WTC11 (cell line): ENCODE measurements around the gene TOR1A. TPM values are rescaled to one million over a fixed set of nuclear protein-coding genes. Genes with fewer than 3 reads are reported as not detected.

Experiments
- ATAC-seq: fragments of 200-7000 bp; cut with Tn5 transposase; 2 replicates; pipeline ENCODE4 v1.10.0; 2021; ENCODE audit warnings: mild to moderate bottlenecking, moderate library complexity
- CTCF ChIA-PET: fragments of 300-600 bp; sonication (Branson Sonifier 250); formaldehyde crosslinking; loops from one replicate; lab custom pipeline; 2021; ENCODE audit warnings: antibody characterized with exemption; lab: Charles Lee
- POLR2A ChIA-PET: fragments of 350-600 bp; sonication (Branson Sonifier 250); formaldehyde crosslinking; loops from one replicate; lab custom pipeline; 2021; ENCODE audit warnings: antibody characterized with exemption; lab: Charles Lee
- DNase-seq: peaks from one replicate; pipeline ENCODE4 v3.0.0; 2021; ENCODE audit warnings: low spot score
- H3K27ac Mint-ChIP-seq: 2 replicates; pipeline ENCODE4 v1.8.0; 2021; ENCODE audit warnings: mixed read lengths
- H3K27me3 Mint-ChIP-seq: 2 replicates; pipeline ENCODE4 v1.8.0; 2021; ENCODE audit warnings: low read depth, mild to moderate bottlenecking, moderate library complexity, mixed read lengths
- H3K36me3 Mint-ChIP-seq: 2 replicates; pipeline ENCODE4 v1.8.0; 2021; ENCODE audit warnings: mixed read lengths
- H3K4me1 Mint-ChIP-seq: 2 replicates; pipeline ENCODE4 v1.8.0; 2022; ENCODE audit warnings: mixed read lengths
- H3K4me3 Mint-ChIP-seq: 2 replicates; pipeline ENCODE4 v1.8.0; 2021; ENCODE audit warnings: mild to moderate bottlenecking, moderate library complexity, mixed read lengths
- H3K9me3 Mint-ChIP-seq: 2 replicates; pipeline ENCODE4 v1.8.0; 2021; ENCODE audit warnings: mixed read lengths
- CREB1 ChIP-seq: sonication (generic); formaldehyde crosslinking; IDR thresholded peaks from 2 replicates; pipeline ENCODE4 v1.8.0; 2023; ENCODE audit warnings: mild to moderate bottlenecking, missing genetic modification reagents
- CREM ChIP-seq: sonication (generic); formaldehyde crosslinking; IDR thresholded peaks from 2 replicates; pipeline ENCODE4 v1.8.1; 2022; ENCODE audit warnings: mild to moderate bottlenecking, missing genetic modification reagents, moderate library complexity
- ETV6 ChIP-seq: sonication (generic); formaldehyde crosslinking; IDR thresholded peaks from 2 replicates; pipeline ENCODE4 v1.8.1; 2022; ENCODE audit warnings: mild to moderate bottlenecking, missing genetic modification reagents
- FOXK1 ChIP-seq: sonication (generic); formaldehyde crosslinking; IDR thresholded peaks from 2 replicates; pipeline ENCODE4 v1.8.0; 2022; ENCODE audit warnings: mild to moderate bottlenecking, moderate library complexity, missing genetic modification reagents
- FOXP1 ChIP-seq: sonication (generic); formaldehyde crosslinking; IDR thresholded peaks from 2 replicates; pipeline ENCODE4 v1.8.0; 2022; ENCODE audit warnings: missing genetic modification reagents, mild to moderate bottlenecking, moderate library complexity, borderline replicate concordance
- GABPB1 ChIP-seq: sonication (generic); formaldehyde crosslinking; IDR thresholded peaks from 2 replicates; pipeline ENCODE4 v1.8.1; 2023; ENCODE audit warnings: mild to moderate bottlenecking, missing genetic modification reagents
- GTF2I ChIP-seq: fragments of 250-450 bp; sonication (Bioruptor Pico); conservative IDR thresholded peaks from 2 replicates; pipeline ENCODE4 v1.4.0; 2021; ENCODE audit warnings: mild to moderate bottlenecking
- MYBL2 ChIP-seq: sonication (generic); formaldehyde crosslinking; IDR thresholded peaks from 2 replicates; pipeline ENCODE4 v1.8.1; 2023; ENCODE audit warnings: mild to moderate bottlenecking, moderate library complexity, missing genetic modification reagents
- SMAD3 ChIP-seq: sonication (generic); formaldehyde crosslinking; IDR thresholded peaks from 2 replicates; pipeline ENCODE4 v1.8.0; 2022; ENCODE audit warnings: missing genetic modification reagents, mild to moderate bottlenecking, borderline replicate concordance
- SP1 ChIP-seq: sonication (generic); formaldehyde crosslinking; conservative IDR thresholded peaks from 2 replicates; pipeline ENCODE4 v1.8.1; 2022; ENCODE audit warnings: missing genetic modification reagents
- TEAD1 ChIP-seq: sonication (generic); formaldehyde crosslinking; IDR thresholded peaks from 2 replicates; pipeline ENCODE4 v1.8.0; 2022; ENCODE audit warnings: mild to moderate bottlenecking, missing genetic modification reagents
- TEAD4 ChIP-seq: sonication (generic); formaldehyde crosslinking; IDR thresholded peaks from 2 replicates; pipeline ENCODE4 v1.8.0; 2022; ENCODE audit warnings: mild to moderate bottlenecking, missing genetic modification reagents
- ZNF232 ChIP-seq: sonication (generic); formaldehyde crosslinking; IDR thresholded peaks from 2 replicates; pipeline ENCODE4 v1.8.0; 2022; ENCODE audit warnings: mild to moderate bottlenecking, missing genetic modification reagents
- total RNA-seq: library from RNA; stranded (reverse); gene quantifications from 3 replicates; pipeline ENCODE4 v1.2.3, GENCODE V29; 2021
- TF ChIP-seq, protein P1 (sequence below): sonication (generic); formaldehyde crosslinking; IDR thresholded peaks from 2 replicates; pipeline ENCODE4 v1.8.0; 2022; ENCODE audit warnings: mild to moderate bottlenecking, missing genetic modification reagents
- TF ChIP-seq, protein P2 (sequence below): sonication (generic); formaldehyde crosslinking; IDR thresholded peaks from 2 replicates; pipeline ENCODE4 v1.8.1; 2022; ENCODE audit warnings: low read depth, mild to moderate bottlenecking, moderate library complexity, missing genetic modification reagents, borderline replicate concordance
- TF ChIP-seq, protein P3 (sequence below): sonication (generic); formaldehyde crosslinking; IDR thresholded peaks from 2 replicates; pipeline ENCODE4 v1.8.0; 2022; ENCODE audit warnings: mild to moderate bottlenecking, missing genetic modification reagents
- TF ChIP-seq, protein P4 (sequence below): fragments of 250-450 bp; sonication (Bioruptor Pico); IDR thresholded peaks from 2 replicates; pipeline ENCODE4 v1.9.0; 2021; ENCODE audit warnings: mild to moderate bottlenecking
- TF ChIP-seq, protein P5 (sequence below): sonication (generic); formaldehyde crosslinking; IDR thresholded peaks from 2 replicates; pipeline ENCODE4 v1.8.1; 2023; ENCODE audit warnings: mild to moderate bottlenecking, moderate library complexity, missing genetic modification reagents
- TF ChIP-seq, protein P6 (sequence below): sonication (generic); formaldehyde crosslinking; IDR thresholded peaks from 2 replicates; pipeline ENCODE4 v1.8.0; 2022; ENCODE audit warnings: mild to moderate bottlenecking, missing genetic modification reagents
- TF ChIP-seq, protein P7 (sequence below): sonication (generic); formaldehyde crosslinking; IDR thresholded peaks from 2 replicates; pipeline ENCODE4 v1.8.1; 2022; ENCODE audit warnings: mild to moderate bottlenecking, moderate library complexity, missing genetic modification reagents
- TF ChIP-seq, protein P8 (sequence below): sonication (generic); formaldehyde crosslinking; IDR thresholded peaks from 2 replicates; pipeline ENCODE4 v1.8.0; 2023; ENCODE audit warnings: missing genetic modification reagents, mild to moderate bottlenecking, borderline replicate concordance

Gene TOR1A
- total RNA-seq, 1 experiment from 2014 or later = 32.7 TPM

DNA sequence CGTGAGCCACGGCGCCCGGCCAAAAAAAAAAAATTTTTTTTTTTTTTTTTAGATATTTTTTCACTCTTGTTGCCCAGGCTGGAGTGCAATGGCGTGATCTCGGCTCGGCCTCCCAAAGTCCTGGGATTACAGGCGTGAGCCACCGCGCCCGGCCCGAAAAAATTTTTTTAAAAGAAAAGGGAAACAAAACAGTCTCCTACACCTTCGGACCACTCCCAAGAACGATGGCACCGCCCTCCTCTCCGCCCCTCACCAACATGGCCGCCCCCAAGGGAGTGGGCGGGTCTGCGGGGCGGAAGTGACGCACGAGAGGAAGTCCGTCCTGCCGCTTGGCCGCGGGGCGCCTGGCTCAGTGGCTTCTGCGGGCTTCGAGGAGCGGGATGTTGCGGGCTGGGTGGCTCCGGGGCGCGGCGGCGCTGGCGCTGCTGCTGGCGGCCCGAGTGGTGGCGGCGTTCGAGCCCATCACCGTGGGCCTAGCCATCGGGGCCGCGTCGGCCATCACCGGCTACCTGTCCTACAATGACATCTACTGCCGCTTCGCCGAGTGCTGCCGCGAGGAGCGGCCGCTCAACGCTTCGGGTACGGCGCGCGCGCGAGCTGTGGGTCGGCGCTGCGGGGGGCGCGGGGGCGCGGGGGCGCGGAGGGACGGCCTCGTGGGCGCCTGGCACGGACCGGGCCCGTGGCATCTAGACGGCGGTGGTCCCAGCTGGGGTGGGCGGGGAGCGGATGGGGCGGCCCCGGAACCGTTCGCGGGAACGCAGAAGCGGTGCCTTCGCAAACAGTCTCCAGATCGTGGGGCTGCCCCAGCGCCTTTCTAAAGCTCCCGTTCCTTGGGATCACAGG is 20.9 kb downstream of the TOR1A start, which contains the start of gene TOR1B:
Gene TOR1B (plus strand): TSS at position 352 of the 843 bp plus-strand sequence. CDS start 29 bp downstream, at position 381.
- peak within 1 kb of the TSS; percentile 71 for H3K4me3 Mint-ChIP-seq
- H3K9me3 Mint-ChIP-seq = no peaks in the 10 kb centered on the region
- H3K27me3 Mint-ChIP-seq = no peaks in the 10 kb centered on the region
- TF ChIP-seq FOXK1 (CRISPR knock-in tag) (peak; percentile 76), SP1 (CRISPR knock-in tag) (peak; percentile 89), GTF2I (CRISPR knock-in tag) (no peak), TEAD1 (CRISPR knock-in tag) (peak; percentile 78), ZNF232 (CRISPR knock-in tag) (no peak), MYBL2 (CRISPR knock-in tag) (0 out of 2 replicates have a peak, but pooled peaks have one; percentile 41), FOXP1 (peak; percentile 80; the same call in 1 of the 2 replicates), SMAD3 (peak; percentile 74; the same call in 1 of the 2 replicates), TEAD4 (CRISPR knock-in tag) (no peak), CREB1 (CRISPR knock-in tag) (0 out of 2 replicates have a peak, but pooled peaks have one; percentile 30), ETV6 (CRISPR knock-in tag) (peak; percentile 63; the same call in 1 of the 2 replicates), GABPB1 (peak; percentile 86), CREM (CRISPR knock-in tag) (peak; percentile 92)
- TF ChIP-seq, protein P1, sequence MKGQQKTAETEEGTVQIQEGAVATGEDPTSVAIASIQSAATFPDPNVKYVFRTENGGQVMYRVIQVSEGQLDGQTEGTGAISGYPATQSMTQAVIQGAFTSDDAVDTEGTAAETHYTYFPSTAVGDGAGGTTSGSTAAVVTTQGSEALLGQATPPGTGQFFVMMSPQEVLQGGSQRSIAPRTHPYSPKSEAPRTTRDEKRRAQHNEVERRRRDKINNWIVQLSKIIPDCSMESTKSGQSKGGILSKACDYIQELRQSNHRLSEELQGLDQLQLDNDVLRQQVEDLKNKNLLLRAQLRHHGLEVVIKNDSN = 0 out of 2 replicates have a peak, but pooled peaks have one; percentile 30
- TF ChIP-seq, protein P2, sequence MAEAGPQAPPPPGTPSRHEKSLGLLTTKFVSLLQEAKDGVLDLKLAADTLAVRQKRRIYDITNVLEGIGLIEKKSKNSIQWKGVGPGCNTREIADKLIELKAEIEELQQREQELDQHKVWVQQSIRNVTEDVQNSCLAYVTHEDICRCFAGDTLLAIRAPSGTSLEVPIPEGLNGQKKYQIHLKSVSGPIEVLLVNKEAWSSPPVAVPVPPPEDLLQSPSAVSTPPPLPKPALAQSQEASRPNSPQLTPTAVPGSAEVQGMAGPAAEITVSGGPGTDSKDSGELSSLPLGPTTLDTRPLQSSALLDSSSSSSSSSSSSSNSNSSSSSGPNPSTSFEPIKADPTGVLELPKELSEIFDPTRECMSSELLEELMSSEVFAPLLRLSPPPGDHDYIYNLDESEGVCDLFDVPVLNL (CRISPR knock-in tag) = no peak
- TF ChIP-seq, protein P3, sequence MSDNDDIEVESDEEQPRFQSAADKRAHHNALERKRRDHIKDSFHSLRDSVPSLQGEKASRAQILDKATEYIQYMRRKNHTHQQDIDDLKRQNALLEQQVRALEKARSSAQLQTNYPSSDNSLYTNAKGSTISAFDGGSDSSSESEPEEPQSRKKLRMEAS (CRISPR knock-in tag) = no peak; the same call in 1 of the 2 replicates
- TF ChIP-seq, protein P4, sequence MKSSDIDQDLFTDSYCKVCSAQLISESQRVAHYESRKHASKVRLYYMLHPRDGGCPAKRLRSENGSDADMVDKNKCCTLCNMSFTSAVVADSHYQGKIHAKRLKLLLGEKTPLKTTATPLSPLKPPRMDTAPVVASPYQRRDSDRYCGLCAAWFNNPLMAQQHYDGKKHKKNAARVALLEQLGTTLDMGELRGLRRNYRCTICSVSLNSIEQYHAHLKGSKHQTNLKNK (CRISPR knock-in tag) = no peak
- TF ChIP-seq, protein P5, sequence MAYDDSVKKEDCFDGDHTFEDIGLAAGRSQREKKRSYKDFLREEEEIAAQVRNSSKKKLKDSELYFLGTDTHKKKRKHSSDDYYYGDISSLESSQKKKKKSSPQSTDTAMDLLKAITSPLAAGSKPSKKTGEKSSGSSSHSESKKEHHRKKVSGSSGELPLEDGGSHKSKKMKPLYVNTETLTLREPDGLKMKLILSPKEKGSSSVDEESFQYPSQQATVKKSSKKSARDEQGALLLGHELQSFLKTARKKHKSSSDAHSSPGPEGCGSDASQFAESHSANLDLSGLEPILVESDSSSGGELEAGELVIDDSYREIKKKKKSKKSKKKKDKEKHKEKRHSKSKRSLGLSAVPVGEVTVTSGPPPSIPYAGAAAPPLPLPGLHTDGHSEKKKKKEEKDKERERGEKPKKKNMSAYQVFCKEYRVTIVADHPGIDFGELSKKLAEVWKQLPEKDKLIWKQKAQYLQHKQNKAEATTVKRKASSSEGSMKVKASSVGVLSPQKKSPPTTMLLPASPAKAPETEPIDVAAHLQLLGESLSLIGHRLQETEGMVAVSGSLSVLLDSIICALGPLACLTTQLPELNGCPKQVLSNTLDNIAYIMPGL (CRISPR knock-in tag) = no peak
- TF ChIP-seq, protein P6, sequence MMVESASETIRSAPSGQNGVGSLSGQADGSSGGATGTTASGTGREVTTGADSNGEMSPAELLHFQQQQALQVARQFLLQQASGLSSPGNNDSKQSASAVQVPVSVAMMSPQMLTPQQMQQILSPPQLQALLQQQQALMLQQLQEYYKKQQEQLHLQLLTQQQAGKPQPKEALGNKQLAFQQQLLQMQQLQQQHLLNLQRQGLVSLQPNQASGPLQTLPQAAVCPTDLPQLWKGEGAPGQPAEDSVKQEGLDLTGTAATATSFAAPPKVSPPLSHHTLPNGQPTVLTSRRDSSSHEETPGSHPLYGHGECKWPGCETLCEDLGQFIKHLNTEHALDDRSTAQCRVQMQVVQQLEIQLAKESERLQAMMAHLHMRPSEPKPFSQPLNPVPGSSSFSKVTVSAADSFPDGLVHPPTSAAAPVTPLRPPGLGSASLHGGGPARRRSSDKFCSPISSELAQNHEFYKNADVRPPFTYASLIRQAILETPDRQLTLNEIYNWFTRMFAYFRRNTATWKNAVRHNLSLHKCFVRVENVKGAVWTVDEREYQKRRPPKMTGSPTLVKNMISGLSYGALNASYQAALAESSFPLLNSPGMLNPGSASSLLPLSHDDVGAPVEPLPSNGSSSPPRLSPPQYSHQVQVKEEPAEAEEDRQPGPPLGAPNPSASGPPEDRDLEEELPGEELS (CRISPR knock-in tag) = 0 out of 2 replicates have a peak, but pooled peaks have one; percentile 6
- TF ChIP-seq, protein P7, sequence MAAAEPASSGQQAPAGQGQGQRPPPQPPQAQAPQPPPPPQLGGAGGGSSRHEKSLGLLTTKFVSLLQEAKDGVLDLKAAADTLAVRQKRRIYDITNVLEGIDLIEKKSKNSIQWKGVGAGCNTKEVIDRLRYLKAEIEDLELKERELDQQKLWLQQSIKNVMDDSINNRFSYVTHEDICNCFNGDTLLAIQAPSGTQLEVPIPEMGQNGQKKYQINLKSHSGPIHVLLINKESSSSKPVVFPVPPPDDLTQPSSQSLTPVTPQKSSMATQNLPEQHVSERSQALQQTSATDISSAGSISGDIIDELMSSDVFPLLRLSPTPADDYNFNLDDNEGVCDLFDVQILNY (CRISPR knock-in tag) = peak; percentile 54; the same call in 1 of the 2 replicates
- TF ChIP-seq, protein P8, sequence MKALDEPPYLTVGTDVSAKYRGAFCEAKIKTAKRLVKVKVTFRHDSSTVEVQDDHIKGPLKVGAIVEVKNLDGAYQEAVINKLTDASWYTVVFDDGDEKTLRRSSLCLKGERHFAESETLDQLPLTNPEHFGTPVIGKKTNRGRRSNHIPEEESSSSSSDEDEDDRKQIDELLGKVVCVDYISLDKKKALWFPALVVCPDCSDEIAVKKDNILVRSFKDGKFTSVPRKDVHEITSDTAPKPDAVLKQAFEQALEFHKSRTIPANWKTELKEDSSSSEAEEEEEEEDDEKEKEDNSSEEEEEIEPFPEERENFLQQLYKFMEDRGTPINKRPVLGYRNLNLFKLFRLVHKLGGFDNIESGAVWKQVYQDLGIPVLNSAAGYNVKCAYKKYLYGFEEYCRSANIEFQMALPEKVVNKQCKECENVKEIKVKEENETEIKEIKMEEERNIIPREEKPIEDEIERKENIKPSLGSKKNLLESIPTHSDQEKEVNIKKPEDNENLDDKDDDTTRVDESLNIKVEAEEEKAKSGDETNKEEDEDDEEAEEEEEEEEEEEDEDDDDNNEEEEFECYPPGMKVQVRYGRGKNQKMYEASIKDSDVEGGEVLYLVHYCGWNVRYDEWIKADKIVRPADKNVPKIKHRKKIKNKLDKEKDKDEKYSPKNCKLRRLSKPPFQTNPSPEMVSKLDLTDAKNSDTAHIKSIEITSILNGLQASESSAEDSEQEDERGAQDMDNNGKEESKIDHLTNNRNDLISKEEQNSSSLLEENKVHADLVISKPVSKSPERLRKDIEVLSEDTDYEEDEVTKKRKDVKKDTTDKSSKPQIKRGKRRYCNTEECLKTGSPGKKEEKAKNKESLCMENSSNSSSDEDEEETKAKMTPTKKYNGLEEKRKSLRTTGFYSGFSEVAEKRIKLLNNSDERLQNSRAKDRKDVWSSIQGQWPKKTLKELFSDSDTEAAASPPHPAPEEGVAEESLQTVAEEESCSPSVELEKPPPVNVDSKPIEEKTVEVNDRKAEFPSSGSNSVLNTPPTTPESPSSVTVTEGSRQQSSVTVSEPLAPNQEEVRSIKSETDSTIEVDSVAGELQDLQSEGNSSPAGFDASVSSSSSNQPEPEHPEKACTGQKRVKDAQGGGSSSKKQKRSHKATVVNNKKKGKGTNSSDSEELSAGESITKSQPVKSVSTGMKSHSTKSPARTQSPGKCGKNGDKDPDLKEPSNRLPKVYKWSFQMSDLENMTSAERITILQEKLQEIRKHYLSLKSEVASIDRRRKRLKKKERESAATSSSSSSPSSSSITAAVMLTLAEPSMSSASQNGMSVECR = peak; percentile 77; the same call in 1 of the 2 replicates
- peaks cover 7% of the 10 kb centered on the region for H3K4me1 Mint-ChIP-seq
- H3K36me3 Mint-ChIP-seq = peaks cover 21% of the 10 kb centered on the region
- DNase-seq = peak; percentile 96
- CTCF ChIA-PET = interaction anchor here (0.6 to 3.0 kb wide), 9 partner anchors 13 to 416 kb away, joined by 3 to 16 read pairs (median 4); no protein-coding TSS in a partner anchor
- POLR2A ChIA-PET = interaction anchor here (0.7 kb wide), 1 partner anchor 11 kb away, joined by 4 read pairs; no protein-coding TSS in a partner anchor
- ATAC-seq = peak; percentile 94
- H3K27ac Mint-ChIP-seq = peak within 1 kb of the TSS; percentile 78; the same call in 1 of the 2 replicates
